ENCODE results near the gene ISG20L2.
"Not testable (repeated sequence)": the region's sequence is repeated elsewhere in the genome, so short reads cannot be mapped to it uniquely, and the experiment has no call there.

ISG20L2 gene

GRCh38 chr1:156728599-156729462 is at the start of gene ISG20L2:
Gene ISG20L2, minus strand, starts transcription at chr1:156728766. Its CDS starts 1,114 bp downstream, at chr1:156727652.
- DNase-seq (ENCODE audit: low read depth): peak; percentile 85

GRCh38 chr1:156777573-156777972 is 49.0 kb upstream of the ISG20L2 start:
- DNase-seq (ENCODE audit: low read depth): no peak

GRCh38 chr1:156776942-156777341 is 48.4 kb upstream of the ISG20L2 start:
- DNase-seq (ENCODE audit: low read depth): no peak

GRCh38 chr1:156775799-156776198 is 47.2 kb upstream of the ISG20L2 start:
- no peak for DNase-seq (ENCODE audit: low read depth)

GRCh38 chr1:156773607-156774006 is 45.0 kb upstream of the ISG20L2 start:
- DNase-seq (ENCODE audit: low read depth): no peak

GRCh38 chr1:156772728-156773497 is 44.3 kb upstream of the ISG20L2 start:
- no peak for DNase-seq (ENCODE audit: low read depth)

- DNase-seq (ENCODE audit: low read depth): no peak
These were observed 43.7 kb upstream of the ISG20L2 start for GRCh38 chr1:156772222-156772621.

GRCh38 chr1:156768610-156769295 is 40.2 kb upstream of the ISG20L2 start:
- DNase-seq (ENCODE audit: low read depth): no peak

- DNase-seq (ENCODE audit: low read depth): no peak
These were observed 39.5 kb upstream of the ISG20L2 start for GRCh38 chr1:156767879-156768604.

- peak; percentile 95 for DNase-seq (ENCODE audit: low read depth)
These were observed 38.7 kb upstream of the ISG20L2 start, which contains the start of gene PRCC for GRCh38 chr1:156767101-156767878. Gene PRCC, plus strand, starts transcription at chr1:156767535. Its CDS starts 237 bp downstream, at chr1:156767772.

- no peak for DNase-seq (ENCODE audit: low read depth)
These were observed 37.9 kb upstream of the ISG20L2 start for GRCh38 chr1:156766298-156767100.

GRCh38 chr1:156765666-156766065 is 37.1 kb upstream of the ISG20L2 start:
- no peak for DNase-seq (ENCODE audit: low read depth)

GRCh38 chr1:156765136-156765535 is 36.6 kb upstream of the ISG20L2 start:
- not testable (repeated sequence) for DNase-seq (ENCODE audit: low read depth)

- no peak for DNase-seq (ENCODE audit: low read depth)
These were observed 32.2 kb upstream of the ISG20L2 start for GRCh38 chr1:156760796-156761104.

- DNase-seq (ENCODE audit: low read depth): no peak
These were observed 31.7 kb upstream of the ISG20L2 start for GRCh38 chr1:156760092-156760795.

- DNase-seq (ENCODE audit: low read depth): not testable (repeated sequence)
These were observed 29.1 kb upstream of the ISG20L2 start for GRCh38 chr1:156757572-156758253.

GRCh38 chr1:156756355-156756754 is 27.8 kb upstream of the ISG20L2 start:
- no peak for DNase-seq (ENCODE audit: low read depth)

- DNase-seq (ENCODE audit: low read depth): no peak
These were observed 27.0 kb upstream of the ISG20L2 start for GRCh38 chr1:156755527-156755950.

GRCh38 chr1:156754219-156754618 is 25.7 kb upstream of the ISG20L2 start:
- DNase-seq (ENCODE audit: low read depth): no peak

Measured in activated T-helper 1 cell treated with Interleukin-2 at 50 U/mL for 16 hours (primary cell).